Glomerular endothelial cell (primary cell): ENCODE measurements around the gene DCTD. TPM values are rescaled to one million over a fixed set of nuclear protein-coding genes. Genes with fewer than 3 reads are reported as not detected.
"Not testable (repeated sequence)": the region's sequence is repeated elsewhere in the genome, so short reads cannot be mapped to it uniquely, and the experiment has no call there.

ENCODE experiments used
- DNase-seq: peaks from one replicate; pipeline ENCODE4 v3.0.0-alpha.2; 2011; ENCODE audit warnings: low read depth, low spot score; ENCODE audit errors: extremely low read depth
- total RNA-seq: library from RNA; depleted of rRNA; stranded (reverse); fragments of >200 nt; gene quantifications from 2 replicates; pipeline ENCODE4 v1.2.3, GENCODE V29; 2015

The DCTD gene
- total RNA-seq, 1 donor from 2014 or later, result 68.7 TPM

DNA sequence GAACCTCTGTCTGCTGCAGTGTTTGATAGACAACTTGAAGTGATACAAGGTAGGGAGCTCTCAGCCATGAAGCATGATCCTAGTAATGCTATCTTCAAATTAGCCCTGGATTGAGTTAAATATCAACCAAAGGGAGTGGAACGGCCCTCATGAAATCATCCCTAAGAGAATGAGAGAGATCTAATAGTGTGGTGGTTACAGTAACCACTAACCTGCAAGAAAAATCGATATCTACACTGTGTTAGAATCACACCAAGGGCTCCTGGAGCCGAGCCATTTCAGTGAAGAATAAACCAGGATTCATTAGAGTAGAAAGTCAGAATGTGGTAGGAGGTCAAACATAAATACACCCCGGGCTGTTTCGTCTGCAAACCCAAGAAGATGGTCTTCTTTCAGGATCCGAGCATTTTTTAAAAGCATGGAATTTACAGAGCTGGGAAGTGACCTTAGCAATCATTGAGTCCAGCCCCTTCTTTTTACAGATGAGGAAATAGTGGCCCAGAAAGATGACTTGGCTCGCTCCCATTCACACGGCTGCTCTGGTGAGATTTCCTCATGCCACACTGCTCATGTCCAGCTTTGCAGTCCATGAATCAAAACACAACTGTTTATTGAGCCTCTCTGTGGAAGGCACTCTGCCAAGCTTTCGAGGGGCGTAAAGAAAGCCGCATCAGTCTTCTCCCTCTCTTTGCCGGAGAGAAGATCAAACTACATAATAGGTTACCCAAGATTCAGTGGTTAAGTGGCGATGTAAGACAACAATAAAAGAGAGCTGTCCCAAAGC, 5.5 kb upstream of the DCTD start:
- DNase-seq, result no peak

DNA sequence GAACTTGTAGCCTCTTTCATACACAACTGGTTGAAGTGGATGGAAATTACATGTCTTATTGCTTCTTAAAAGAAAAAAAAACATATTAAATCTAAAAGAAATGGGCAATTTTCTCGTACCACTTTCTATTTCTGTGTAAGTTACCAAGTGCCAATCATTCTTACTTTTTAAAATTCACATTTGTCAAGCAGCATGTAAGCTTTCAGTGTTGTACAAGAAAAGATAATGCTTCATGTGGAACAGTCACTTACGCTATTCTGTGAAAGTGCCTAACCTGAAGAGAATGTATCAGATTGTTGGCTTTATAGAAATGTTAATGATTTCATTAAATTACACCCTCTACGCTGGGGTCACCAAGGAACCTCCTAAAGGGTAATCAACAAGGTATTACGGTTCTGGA, 4.4 kb upstream of the DCTD start:
- DNase-seq, result no peak

DNA sequence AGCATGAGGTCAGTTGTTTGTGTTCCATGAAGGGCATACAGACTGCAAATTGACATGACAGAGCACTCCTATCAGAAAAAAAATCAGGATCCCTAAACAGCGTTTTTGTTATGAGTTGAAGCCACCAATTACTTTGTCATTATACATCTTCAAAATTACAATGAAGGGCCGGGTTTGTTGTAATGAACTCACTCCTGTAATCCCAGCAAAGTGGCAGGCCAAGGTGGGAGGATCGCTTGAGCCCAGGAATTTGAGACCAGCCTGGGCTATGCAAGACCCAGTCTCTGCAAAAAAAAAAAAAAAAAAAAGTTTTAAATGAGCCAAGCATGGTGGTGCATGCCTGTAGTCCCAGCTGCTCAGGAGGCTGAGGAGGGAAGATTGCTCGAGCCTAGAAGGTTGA, 3.5 kb upstream of the DCTD start:
- DNase-seq, result no peak

DNA sequence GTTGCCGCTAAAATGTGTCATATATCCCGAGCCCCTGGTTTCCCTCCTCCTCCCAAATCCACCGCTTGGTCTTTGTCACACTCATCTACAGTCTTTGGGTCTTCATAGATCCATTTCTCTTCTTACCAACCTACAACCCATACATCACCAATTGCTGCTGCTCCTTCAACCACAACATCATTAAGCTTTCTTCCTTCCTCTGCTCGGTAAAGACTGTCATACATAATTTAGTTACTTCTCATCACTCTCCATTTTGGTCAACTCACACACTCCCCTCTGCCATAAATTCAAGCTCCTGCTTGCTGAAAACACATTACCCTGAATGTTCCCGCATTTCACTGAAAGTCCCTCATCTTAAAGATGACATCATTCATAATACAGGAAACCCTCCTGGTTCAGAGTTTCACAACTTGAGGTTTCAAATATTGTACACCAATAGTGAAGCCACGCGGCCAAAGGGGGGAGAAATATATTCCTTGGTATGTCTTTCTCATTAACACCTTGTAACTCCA, 1.7 kb upstream of the DCTD start:
- DNase-seq, result no peak

DNA sequence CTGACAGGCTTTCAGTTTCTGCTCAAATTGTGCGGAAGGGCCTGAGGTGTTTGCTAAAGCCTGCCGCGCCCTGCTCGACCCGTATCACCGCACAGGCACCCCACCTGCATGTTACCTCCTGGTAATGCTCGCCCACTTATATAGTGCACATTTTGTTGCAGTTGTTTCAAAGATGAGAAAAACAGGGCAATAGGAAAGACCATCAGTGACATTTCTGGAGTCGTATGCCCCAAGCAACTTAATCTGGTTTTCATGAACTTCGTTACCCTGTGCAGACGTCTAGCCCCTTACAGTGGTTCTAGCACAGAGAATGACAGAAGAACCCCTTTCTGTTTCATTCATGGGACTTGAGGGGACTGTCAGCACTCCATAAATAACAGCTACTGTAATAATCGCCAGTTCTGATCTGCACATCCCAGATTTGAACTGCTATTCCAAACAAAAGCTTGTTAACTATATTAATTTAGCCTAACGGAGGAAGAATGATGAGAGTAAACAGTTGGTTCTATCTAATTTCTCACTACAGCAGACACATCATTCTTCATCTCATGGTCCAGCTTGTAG, 940 bp upstream of the DCTD start:
- no peak for DNase-seq

DNA sequence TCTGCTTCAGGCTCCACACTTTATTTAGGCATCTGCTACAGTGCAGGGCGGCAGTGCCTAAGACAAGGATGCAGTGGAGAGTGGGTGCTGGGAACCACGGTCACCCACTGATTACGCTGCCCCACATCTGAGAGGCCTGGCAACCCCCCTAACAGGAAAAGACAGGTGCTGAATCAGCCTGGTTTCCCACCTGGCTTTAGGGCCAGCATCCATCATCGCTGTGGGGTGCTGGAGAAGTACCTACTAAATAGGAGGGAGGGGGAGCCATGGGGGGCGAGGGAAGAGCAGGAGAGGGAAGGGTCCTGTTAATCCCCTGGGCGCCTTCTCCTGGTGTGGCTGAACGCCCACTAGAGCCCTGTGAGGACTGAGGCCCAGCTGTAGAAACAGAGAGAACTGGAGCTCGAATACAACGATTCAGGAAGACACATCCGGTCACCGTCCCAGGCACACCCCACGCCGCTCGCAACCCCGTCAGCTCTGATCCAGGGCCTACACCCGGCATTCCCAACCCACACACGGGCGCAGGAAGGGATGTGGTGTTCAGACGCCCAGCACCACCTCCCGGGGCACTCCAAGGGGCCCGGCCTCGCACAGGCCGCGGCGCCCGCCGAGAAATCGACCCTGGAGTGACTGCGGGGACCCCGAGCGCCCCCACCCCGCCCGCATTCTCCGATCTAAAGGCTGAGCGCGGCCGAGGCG, 554 bp downstream of the DCTD start:
- DNase-seq, result no peak

DNA sequence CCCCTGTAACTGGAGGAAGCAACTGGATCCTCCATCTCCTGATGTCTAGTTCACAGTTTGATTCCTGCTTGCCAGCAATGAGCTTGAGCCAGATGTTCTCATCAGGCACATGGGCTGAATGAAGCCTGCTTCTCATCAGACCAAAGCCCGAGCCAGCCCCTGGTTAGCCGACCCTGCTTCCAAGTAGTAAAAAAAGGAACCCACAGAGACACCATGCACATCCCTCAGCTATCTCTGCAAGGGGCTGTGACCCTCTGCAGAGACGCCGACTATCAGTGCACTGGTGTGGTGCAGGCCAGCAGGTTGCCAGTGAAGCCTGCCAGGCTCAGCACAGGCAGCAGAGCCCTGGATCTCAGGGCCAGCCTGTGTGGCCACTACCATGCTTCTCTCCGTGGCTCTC, 2.8 kb downstream of the DCTD start:
- DNase-seq, result no peak

DNA sequence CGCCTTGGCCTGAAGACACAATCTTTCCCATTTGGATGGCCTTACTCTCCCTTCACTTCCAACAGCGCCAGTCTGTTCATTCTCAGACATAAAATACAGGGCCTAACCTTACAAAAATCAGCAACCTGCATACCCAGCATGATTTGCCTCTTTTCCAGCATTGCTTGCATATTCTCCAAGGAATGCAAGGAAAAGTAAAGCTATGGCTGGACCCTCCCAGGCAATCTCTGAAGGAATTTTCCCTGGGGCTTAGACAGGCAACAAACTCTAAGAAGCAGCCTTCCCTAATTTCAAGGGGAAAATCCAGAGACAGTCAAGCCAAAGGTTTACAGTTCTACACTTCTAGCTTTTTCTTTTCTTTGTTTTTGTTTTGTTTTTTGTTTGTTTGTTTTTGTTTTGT, 3.6 kb downstream of the DCTD start:
- no peak for DNase-seq

DNA sequence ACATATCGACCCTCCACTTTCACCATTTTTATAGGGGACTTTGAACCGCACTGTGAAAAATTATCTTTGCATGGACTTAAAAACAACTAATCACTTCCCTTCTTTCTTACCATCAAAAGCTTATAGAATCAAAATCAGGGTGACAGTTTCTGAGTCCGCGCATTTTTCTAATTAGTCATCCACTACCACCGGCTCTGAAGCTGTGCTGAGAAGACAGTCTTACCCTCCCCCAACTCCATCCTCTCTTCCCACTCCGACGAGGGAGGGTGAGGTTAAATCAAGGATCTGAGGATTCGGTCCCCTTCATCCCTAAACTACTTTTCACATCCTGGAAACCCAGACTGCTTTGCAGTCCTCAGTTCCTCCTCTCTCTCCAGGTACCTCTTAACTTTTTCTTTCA, 4.2 kb downstream of the DCTD start:
- no peak for DNase-seq

DNA sequence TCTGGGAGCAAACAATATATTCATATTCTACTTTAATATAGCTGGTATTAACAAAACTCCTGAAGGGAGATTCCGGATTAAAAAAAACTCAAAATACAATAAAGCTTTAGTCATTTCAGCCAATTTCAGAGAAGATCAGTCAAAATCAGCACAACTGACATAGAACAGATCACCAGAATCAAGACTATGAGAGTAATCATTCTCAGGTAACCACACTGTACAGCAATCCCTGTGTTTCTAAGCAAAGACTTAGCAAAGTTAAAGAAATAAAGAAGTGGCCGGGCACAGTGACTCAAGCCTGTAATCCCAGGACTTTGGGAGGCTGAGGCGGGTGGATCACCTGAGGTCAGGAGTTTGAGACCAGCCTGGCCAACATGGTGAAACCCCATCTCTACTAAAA, 9.1 kb downstream of the DCTD start:
- no peak for DNase-seq

DNA sequence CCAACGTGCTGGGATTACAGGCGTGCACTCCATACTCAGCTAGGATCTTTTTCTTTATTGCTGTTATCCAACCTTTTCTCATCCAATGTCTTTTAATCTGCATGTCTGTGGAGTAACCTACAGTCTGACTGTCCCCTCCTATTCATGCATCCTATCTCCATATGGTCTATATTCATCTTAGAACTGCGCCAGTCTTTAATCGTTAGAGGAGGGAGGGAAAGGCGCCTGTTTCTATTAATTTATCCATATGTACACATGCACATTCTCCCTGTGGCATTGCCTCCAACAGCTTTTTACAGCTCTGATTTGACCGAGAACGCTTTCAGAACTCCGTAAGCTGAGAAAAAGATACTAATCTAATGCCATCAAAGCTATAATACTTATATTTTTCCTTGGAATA, 9.8 kb downstream of the DCTD start:
- no peak for DNase-seq

DNA sequence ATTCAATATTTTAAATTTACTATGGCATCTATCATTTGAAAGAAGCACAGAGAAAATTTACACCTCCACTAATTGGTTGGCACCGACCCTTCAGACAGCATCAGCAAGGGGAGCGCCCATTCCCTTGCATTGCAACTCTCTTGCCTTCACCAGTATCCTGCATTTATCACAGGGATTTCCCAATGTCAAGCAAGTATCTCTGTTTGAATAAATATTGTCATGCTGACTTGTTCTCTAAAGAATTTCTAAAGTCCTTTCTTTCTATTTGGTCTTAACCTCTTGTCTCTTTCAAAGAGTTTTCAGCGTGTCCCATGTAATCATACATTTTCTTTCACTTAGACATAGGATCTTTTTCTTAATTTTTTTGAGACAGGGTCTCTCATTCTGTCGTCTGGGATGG, 10.4 kb downstream of the DCTD start:
- DNase-seq, result no peak

DNA sequence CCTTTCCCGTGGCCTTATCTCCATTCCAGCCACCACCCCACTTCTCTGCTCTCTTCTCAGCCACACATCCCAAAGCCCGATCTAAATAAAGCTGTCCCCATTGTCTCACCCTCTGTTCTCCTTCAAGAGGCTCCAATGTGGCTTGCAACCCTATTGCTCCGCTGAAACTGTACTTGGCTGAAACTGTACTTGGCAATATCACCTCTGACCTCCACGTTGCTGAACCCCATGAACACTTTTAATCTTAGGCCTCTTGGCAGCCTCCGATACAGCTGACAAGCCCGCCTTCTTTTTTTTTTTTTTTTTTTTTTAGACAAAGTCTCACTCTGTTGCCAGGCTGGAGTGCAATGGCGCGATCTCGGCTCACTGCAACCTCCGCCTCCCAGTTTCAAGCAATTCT, 12.1 kb downstream of the DCTD start:
- DNase-seq, result no peak

DNA sequence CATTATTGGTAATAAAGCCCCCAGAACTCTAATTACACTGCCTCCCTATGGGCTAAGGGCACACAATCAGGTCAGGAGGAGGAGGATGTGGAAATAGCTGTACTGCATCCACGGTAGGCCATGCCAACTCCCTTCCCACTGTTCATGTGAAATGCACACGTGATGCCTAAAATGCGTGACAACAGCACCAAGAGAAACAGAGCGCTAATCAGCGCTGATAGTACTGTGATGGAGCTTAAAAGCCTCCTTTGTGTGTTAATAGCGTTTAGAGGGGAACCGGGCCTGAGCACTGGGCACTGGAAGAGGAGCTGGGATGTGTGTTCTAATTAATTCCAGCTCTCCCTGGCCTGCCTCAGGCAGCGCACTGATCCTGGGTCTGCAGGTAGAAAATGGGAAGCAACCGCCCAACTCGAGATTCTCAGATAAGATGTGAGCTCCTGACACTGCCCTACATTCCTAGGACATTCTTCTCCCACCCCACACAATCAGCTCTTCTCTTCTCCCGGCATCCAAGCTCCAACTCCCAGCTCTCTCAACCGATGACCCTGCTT, 12.9 kb downstream of the DCTD start:
- no peak for DNase-seq

DNA sequence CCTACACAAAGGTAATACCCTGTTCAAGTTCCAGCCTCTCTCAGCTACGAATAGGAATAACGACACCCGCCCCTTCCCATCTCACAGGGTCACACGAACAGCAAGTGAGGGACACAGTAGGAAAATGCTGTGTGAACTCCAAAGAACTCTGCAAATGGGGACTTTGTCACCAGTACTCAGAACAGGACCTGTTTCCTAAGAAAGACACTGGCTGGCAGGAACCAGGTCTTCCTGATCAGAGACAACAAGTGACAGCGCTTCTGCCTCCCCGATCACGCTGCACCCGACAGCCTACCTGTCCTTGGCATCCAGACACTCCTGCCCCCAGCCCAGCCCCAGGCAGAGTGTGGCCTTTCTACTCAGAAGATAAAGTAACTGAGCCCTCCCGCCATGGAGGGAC, 14.2 kb downstream of the DCTD start:
- no peak for DNase-seq

DNA sequence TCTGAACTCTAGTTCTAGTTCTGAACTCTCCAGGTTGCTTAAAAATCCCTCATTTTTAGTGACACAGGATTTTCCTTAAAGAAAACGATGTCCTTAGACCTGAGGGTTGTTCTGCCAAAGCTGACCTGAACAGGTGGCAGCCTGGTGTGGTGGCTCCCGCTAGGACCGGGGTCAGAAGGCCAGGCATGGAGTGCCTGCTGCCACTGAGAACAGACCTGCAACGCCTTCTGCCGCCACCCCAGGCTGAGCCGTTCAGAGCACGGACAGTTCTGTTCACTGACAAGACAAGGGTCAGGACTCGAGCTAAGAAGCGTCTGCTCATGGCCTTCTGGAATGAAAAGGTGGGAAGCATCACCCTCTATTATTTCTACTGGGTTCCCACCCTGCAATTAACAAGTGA, 15.8 kb downstream of the DCTD start:
- no peak for DNase-seq

DNA sequence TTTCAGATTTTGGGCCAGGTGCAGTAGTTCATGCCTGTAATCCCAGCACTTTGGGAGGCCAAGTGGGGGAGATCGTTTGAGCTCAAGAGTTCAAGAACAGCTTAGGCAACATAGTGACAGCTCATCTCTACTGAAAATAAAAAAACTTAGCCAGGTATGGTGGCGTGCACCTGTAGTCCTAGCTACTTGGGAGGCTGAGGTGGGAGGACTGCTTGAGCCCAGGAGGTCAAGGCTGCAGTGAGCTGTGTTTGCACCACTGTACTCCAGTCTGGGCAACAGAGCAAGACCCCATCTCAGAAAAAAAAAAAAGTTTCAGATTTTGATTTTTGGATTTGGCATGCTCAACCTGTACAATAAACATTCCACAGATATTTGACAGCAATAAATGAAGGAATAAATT, 17.2 kb downstream of the DCTD start:
- not testable (repeated sequence) for DNase-seq

DNA sequence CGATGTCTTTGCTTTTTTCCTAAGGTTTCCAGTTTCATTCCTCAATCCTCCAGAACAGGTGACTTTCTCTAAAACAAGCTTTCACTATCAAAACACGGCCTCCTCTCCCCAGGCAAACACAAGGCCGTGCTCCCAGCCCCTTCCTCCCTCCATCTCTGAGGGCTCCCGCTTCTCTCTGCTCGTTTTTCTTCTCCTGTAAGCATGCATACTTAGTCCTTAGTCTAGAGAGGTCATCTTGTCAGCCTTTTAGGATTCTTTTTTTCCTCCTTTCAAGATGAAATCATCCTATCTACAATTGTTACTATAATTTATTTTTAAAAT, 18.7 kb downstream of the DCTD start:
- DNase-seq, result no peak

DNA sequence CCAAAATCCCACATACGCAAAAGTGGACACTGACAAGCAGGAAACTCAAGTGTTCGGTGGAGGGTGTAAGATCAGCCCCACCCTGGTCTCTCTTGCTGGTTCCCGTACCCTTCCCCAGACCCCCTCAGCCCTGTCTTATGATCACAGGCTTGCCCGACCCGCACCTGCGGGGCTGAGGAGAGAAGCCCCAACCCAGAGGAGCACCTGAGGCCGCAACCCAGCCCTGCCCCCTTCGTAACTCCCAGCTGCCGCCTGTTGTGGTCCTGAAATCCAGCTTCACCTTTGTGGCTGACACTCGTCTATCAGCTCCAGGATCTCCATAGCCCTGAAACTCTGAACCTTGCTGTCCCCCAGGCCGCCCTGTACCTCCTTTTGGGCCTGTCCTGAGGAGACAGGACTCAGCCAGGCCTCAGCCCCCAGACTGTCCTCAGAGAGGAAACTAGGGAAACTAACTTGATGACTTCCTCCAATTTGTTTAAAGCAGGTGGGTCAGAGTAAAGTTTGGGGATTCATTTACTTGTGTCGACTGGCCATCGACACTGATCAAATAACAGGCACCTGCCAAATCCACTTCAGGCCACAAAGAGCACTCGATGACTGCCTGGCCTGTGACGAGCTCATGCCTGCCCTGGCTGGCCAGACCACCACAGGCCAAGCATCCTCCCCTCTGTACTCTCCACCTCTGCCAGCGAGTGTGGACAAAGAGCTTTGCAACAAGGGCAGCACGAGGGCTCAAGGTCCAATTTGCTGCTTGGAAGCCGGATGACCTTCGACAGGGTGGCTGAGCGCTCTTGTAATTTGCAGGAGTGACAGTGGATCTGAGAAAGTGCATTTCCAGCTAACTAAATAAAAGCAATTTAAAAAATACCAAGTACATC, 19.3 kb downstream of the DCTD start:
- DNase-seq, result no peak

DNA sequence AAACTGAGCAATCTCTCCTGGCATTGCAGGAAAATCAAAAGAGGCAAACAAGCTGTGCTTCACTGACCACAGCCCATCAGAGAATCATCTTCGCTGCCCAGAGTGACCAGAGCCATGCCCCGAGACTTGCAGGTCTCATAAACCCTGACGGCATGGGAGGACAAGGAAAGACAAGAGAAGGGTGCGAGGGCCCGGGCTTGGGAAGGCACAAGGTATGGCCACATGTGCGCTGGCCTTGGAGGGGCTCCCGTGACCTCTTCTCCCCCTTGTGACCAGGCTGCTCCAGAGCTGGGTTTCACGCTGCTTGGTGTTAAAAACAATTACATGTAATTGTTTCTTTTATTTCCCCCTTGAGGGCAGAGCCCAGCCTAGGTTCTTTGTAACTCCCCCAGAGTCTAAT, 20.8 kb downstream of the DCTD start:
- no peak for DNase-seq

DNA sequence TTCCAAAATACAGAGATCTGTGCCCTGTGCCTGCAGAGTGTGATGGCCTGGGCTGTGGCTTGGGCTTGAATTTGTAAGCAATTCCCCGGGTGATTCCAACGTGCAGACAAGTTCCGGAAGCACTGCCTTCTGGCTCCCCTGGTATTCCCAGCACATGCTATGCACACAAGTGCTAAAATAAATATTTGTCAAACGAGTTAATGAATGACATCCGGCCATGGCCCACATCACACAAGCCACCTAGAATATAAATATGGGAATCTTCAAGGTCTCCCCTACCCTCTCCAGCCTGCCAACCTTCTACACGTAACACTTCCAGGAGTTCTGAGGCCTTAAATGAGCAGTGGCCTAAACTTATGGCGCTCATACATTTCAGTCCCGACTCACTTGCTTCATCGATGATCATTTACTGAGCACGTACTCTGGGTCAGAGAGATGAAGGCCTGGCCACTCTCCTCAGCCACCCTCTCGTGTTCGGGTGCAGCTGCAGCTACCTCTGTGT, 21.3 kb downstream of the DCTD start:
- DNase-seq, result no peak
